IMR-90 (cell line): ENCODE measurements around the gene SLC6A9. TPM values are rescaled to one million over a fixed set of nuclear protein-coding genes. Genes with fewer than 3 reads are reported as not detected.

Experiments
- ATAC-seq: fragments of 200-7000 bp; cut with Tn5 transposase; 2 replicates; pipeline ENCODE4 v1.9.1; 2020; ENCODE audit warnings: low read depth, mild to moderate bottlenecking, moderate library complexity
- BruUV-seq: library from RNA; stranded (reverse); fragments of 400-500 nt; replicated peaks from 2 replicates; lab custom pipeline; 2021; lab: Mats Ljungman, UMichigan
- CTCF ChIA-PET: fragments of 300-600 bp; formaldehyde crosslinking; extraction: SDS; loops from one replicate; lab custom pipeline; 2021; ENCODE audit warnings: antibody characterized with exemption; lab: Yijun Ruan, JAX
- POLR2A ChIA-PET: fragments of 300-600 bp; sonication (Branson Sonifier 250); formaldehyde crosslinking; loops from one replicate; lab custom pipeline; 2022; ENCODE audit warnings: antibody characterized with exemption; ENCODE audit not compliant: unreplicated experiment; lab: Charles Lee
- DNase-seq: peaks from one replicate; pipeline ENCODE4 v3.0.0; 2013
- H2AFZ ChIP-seq: replicated peaks from 2 replicates; pipeline ENCODE3; 2013; ENCODE audit warnings: low read length, mild to moderate bottlenecking; ENCODE audit not compliant: poor library complexity
- H2AK5ac ChIP-seq: 2 replicates; pipeline ENCODE4 v1.6.1; 2013; ENCODE audit warnings: low read depth, low read length, inconsistent platforms
- H2AK9ac ChIP-seq: replicated peaks from 2 replicates; pipeline ENCODE3; 2013; ENCODE audit warnings: mild to moderate bottlenecking, low read depth, low read length, moderate library complexity; ENCODE audit not compliant: poor library complexity
- H2BK120ac ChIP-seq: 2 replicates; pipeline ENCODE4 v1.6.1; 2013; ENCODE audit warnings: low read depth, low read length, inconsistent platforms
- H2BK15ac ChIP-seq: 3 replicates; pipeline ENCODE4 v1.6.1; 2013; ENCODE audit warnings: low read depth, low read length, inconsistent platforms
- H2BK20ac ChIP-seq: 2 replicates; pipeline ENCODE4 v1.6.1; 2013; ENCODE audit warnings: low read depth, mild to moderate bottlenecking, inconsistent platforms, low read length, moderate library complexity
- H2BK5ac ChIP-seq: 2 replicates; pipeline ENCODE4 v1.6.1; 2013; ENCODE audit warnings: mild to moderate bottlenecking, low read depth, low read length, inconsistent platforms; ENCODE audit not compliant: poor library complexity, severe bottlenecking
- H3K14ac ChIP-seq: replicated peaks from 2 replicates; pipeline ENCODE4 v1.6.1; 2013; ENCODE audit warnings: low read depth, low read length, inconsistent platforms
- H3K18ac ChIP-seq: 2 replicates; pipeline ENCODE4 v1.6.1; 2013; ENCODE audit warnings: low read depth, low read length, control low read depth
- H3K23ac ChIP-seq: 2 replicates; pipeline ENCODE4 v1.6.1; 2013; ENCODE audit warnings: low read depth, low read length, inconsistent platforms
- H3K27ac ChIP-seq: 2 replicates; pipeline ENCODE4 v1.5.1; 2013; ENCODE audit warnings: mild to moderate bottlenecking, control low read depth, low read length; ENCODE audit not compliant: insufficient read depth
- H3K27me3 ChIP-seq: 2 replicates; pipeline ENCODE4 v1.6.1; 2013; ENCODE audit warnings: low read length; ENCODE audit not compliant: control insufficient read depth, insufficient read depth
- H3K36me3 ChIP-seq: 2 replicates; pipeline ENCODE4 v1.6.1; 2013; ENCODE audit warnings: low read length, mixed read lengths; ENCODE audit not compliant: control insufficient read depth, insufficient read depth
- H3K4ac ChIP-seq: 2 replicates; pipeline ENCODE4 v1.6.1; 2013; ENCODE audit warnings: low read depth, low read length, inconsistent platforms
- H3K4me1 ChIP-seq: 2 replicates; pipeline ENCODE4 v1.6.1; 2013; ENCODE audit warnings: low read length, mixed read lengths; ENCODE audit not compliant: control insufficient read depth, insufficient read depth
- H3K4me2 ChIP-seq: 2 replicates; pipeline ENCODE4 v1.6.1; 2013; ENCODE audit warnings: low read depth, mild to moderate bottlenecking, control low read depth, low read length, moderate library complexity
- H3K4me3 ChIP-seq: 2 replicates; pipeline ENCODE4 v1.5.1; 2013; ENCODE audit warnings: low read depth, mild to moderate bottlenecking, control low read depth, low read length, moderate library complexity; ENCODE audit not compliant: insufficient read depth
- H3K56ac ChIP-seq: 2 replicates; pipeline ENCODE4 v1.6.1; 2013; ENCODE audit warnings: low read length, inconsistent platforms; ENCODE audit not compliant: insufficient read depth; ENCODE audit errors: extremely low read depth
- H3K79me1 ChIP-seq, 2 experiments: 2 replicates each; pipeline ENCODE4 v1.6.1; 2013; ENCODE audit warnings: low read length in 2 of 2, inconsistent platforms in 1 of 2, low read depth in 1 of 2
- H3K9ac ChIP-seq: 2 replicates; pipeline ENCODE4 v1.6.1; 2013; ENCODE audit warnings: low read depth, low read length, control low read depth
- H3K9me1 ChIP-seq: 2 replicates; pipeline ENCODE4 v1.6.1; 2013; ENCODE audit warnings: low read length, inconsistent platforms; ENCODE audit not compliant: insufficient read depth
- H3K9me3 ChIP-seq: 2 replicates; pipeline ENCODE4 v1.6.1; 2013; ENCODE audit warnings: low read length; ENCODE audit not compliant: control insufficient read depth, insufficient read depth
- H4K20me1 ChIP-seq: 2 replicates; pipeline ENCODE4 v1.6.1; 2013; ENCODE audit warnings: low read length, inconsistent platforms; ENCODE audit not compliant: insufficient read depth
- H4K5ac ChIP-seq: 2 replicates; pipeline ENCODE4 v1.6.1; 2013; ENCODE audit warnings: mild to moderate bottlenecking, low read depth, low read length, control low read depth
- H4K8ac ChIP-seq, 2 experiments: 2 replicates each; pipeline ENCODE4 v1.6.1; 2013; ENCODE audit warnings: low read depth in 2 of 2, low read length in 2 of 2, control low read depth in 1 of 2, inconsistent platforms in 1 of 2
- H4K91ac ChIP-seq: 2 replicates; pipeline ENCODE4 v1.6.1; 2013; ENCODE audit warnings: low read depth, low read length, inconsistent platforms; ENCODE audit not compliant: insufficient read depth
- CHD1 ChIP-seq: IDR thresholded peaks from 2 replicates; pipeline ENCODE4 v1.6.1; 2012; ENCODE audit warnings: low read depth, low read length, improper control_type of control experiment
- FOS ChIP-seq: fragments of 150-350 bp; IDR thresholded peaks from 2 replicates; pipeline ENCODE4 v1.6.1; 2016; ENCODE audit warnings: low read depth, low read length
- NFE2L2 ChIP-seq: fragments of 150-350 bp; IDR thresholded peaks from 2 replicates; pipeline ENCODE4 v1.6.1; 2016; ENCODE audit warnings: low read depth, mild to moderate bottlenecking, low read length
- POLR2A ChIP-seq: IDR thresholded peaks from 2 replicates; pipeline ENCODE4 v1.6.1; 2012; ENCODE audit warnings: mild to moderate bottlenecking, low read depth, low read length
- RAD21 ChIP-seq: IDR thresholded peaks from 2 replicates; pipeline ENCODE4 v1.6.1; 2012; ENCODE audit warnings: low read length, improper control_type of control experiment
- WGBS, 2 experiments: methylation state at CpG; one replicate each; pipeline versions ENCODE4 v1.1.5 to v1.1.7; 2013; ENCODE audit warnings: missing lambda C conversion rate in 2 of 2; ENCODE audit not compliant: insufficient read length in 1 of 2; ENCODE audit errors: extremely low coverage in 2 of 2; 5-methylcytosine and 5-hydroxymethylcytosine counted together
- dilution Hi-C: fragments of 300-500 bp; cut with HindIII; formaldehyde crosslinking; loops from one replicate; pipeline ENCODE4 v1.14.3; 2018; ENCODE audit warnings: low sequenced_read_pairs; ENCODE audit not compliant: unreplicated experiment
- in situ Hi-C: fragments of 300-500 bp; cut with MboI; formaldehyde crosslinking; loops from 3 replicates; pipeline ENCODE4 v1.14.3; 2019; ENCODE audit warnings: low sequenced_read_pairs, inconsistent platforms, mixed read lengths
- intact Hi-C: fragments of 100-400 bp; cut with micrococcal nuclease; formaldehyde crosslinking; loops from 2 replicates; pipeline ENCODE4 v1.10.0; 2022
- polyA plus RNA-seq, 3 experiments: library from polyadenylated mRNA; depleted of rRNA; stranded (reverse); fragments of >200 nt; gene quantifications; 2 replicates each; pipeline ENCODE4 v1.2.3, GENCODE V29; 2012; ENCODE audit warnings: low replicate concordance in 1 of 3
- total RNA-seq: library from RNA; depleted of rRNA; stranded (reverse); fragments of >200 nt; gene quantifications from 2 replicates; pipeline ENCODE4 v1.2.3, GENCODE V29; 2012
- TF ChIP-seq, protein P1 (sequence below): fragments of 150-350 bp; IDR thresholded peaks from 2 replicates; pipeline ENCODE4 v1.6.1; 2016; ENCODE audit warnings: low read depth, mild to moderate bottlenecking, low read length, moderate library complexity, borderline replicate concordance
- TF ChIP-seq, protein P2 (sequence below): fragments of 150-350 bp; IDR thresholded peaks from 2 replicates; pipeline ENCODE4 v1.6.1; 2017; ENCODE audit warnings: mild to moderate bottlenecking, antibody characterized with exemption, low read length, low read depth

SLC6A9 gene
- total and polyA plus RNA-seq, 2 of the 4 experiments (the other 2 are of a cell fraction): 2.0 to 6.6 TPM

DNA sequence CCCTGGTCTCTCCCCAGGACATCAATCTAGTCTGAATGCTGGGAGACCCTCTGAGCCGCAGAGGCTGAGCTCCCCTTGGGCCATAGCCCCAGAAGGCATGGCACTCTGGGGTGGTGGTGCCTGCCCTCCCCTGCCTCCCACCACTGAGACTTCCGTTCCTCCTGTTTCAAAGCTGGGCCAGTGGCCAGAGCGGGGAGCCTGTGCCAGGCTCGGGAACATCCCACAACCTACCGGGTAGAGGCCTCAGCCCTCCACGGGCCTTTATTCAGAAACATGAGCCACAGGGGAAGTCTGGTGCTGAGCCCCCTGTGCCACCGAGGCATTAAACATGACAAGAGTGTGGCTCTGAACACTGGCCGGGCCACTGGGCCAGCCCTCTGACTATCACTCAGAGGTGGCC lies 31.8 kb downstream of the SLC6A9 start:
- 94% methylated on average over 2 of the region's 8 CpGs; no CpG with 5 or more reads in 1 of the 2 experiments for WGBS, 2 experiments
- Histone ChIP-seq H3K27ac (no peak overlapping the region), H3K27me3 (no peaks in the 10 kb centered on the region), H2AFZ (no peak overlapping the region), H3K79me1 (no peaks in the 10 kb centered on the region), H3K23ac (no peak overlapping the region), H3K14ac (no peak overlapping the region), H4K91ac (no peak overlapping the region), H3K9me1 (no peaks in the 10 kb centered on the region), H3K4ac (no peak overlapping the region), H4K8ac (no peak overlapping the region), H3K4me2 (no peak overlapping the region), H2BK120ac (no peak overlapping the region), H2BK5ac (no peak overlapping the region), H3K9me3 (no peaks in the 10 kb centered on the region), H2BK15ac (no peak overlapping the region), H2AK9ac (no peak overlapping the region), H2AK5ac (no peak overlapping the region), H3K18ac (no peak overlapping the region), H3K4me1 (no peaks in the 10 kb centered on the region), H2BK20ac (no peak overlapping the region), H3K9ac (no peak overlapping the region), H3K36me3 (peaks cover 24% of the 10 kb centered on the region; the same call in 1 of the 2 replicates), H4K20me1 (no peaks in the 10 kb centered on the region), H4K5ac (no peak overlapping the region), H3K56ac (no peak overlapping the region), H3K4me3 (no peak overlapping the region)
- dilution Hi-C loops: no loop called here
- CTCF ChIA-PET: no interaction called here
- in situ Hi-C loops: no loop called here
- no TSS peak for BruUV-seq
- no peak for TF ChIP-seq POLR2A
- TF ChIP-seq, protein P1, sequence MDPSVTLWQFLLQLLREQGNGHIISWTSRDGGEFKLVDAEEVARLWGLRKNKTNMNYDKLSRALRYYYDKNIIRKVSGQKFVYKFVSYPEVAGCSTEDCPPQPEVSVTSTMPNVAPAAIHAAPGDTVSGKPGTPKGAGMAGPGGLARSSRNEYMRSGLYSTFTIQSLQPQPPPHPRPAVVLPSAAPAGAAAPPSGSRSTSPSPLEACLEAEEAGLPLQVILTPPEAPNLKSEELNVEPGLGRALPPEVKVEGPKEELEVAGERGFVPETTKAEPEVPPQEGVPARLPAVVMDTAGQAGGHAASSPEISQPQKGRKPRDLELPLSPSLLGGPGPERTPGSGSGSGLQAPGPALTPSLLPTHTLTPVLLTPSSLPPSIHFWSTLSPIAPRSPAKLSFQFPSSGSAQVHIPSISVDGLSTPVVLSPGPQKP: no peak
- no peak for TF ChIP-seq FOS
- TF ChIP-seq CHD1: no peak
- TF ChIP-seq, protein P2, sequence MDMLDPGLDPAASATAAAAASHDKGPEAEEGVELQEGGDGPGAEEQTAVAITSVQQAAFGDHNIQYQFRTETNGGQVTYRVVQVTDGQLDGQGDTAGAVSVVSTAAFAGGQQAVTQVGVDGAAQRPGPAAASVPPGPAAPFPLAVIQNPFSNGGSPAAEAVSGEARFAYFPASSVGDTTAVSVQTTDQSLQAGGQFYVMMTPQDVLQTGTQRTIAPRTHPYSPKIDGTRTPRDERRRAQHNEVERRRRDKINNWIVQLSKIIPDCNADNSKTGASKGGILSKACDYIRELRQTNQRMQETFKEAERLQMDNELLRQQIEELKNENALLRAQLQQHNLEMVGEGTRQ: no peak
- TF ChIP-seq RAD21: no peak
- TF ChIP-seq NFE2L2: no peak
- ATAC-seq: no peak
- POLR2A ChIA-PET: interaction anchor here (0.6 kb wide), 1 partner anchor 236 kb away, joined by 3 read pairs; no protein-coding TSS in a partner anchor
- no peak for DNase-seq
- intact Hi-C loops: no loop called here
